HUES48 (cell line): Measurements from ENCODE around the gene TMCO6.

ENCODE experiments used
- H3K27ac ChIP-seq: one replicate; pipeline ENCODE4 v1.7.0; 2013; ENCODE audit warnings: low read depth, low read length, inconsistent platforms
- H3K27me3 ChIP-seq: 2 replicates; pipeline ENCODE4 v1.6.1; 2013; ENCODE audit warnings: mild to moderate bottlenecking, low read length; ENCODE audit not compliant: control insufficient read depth, insufficient read depth
- H3K36me3 ChIP-seq: 2 replicates; pipeline ENCODE4 v1.6.1; 2013; ENCODE audit warnings: low read length; ENCODE audit not compliant: control insufficient read depth, insufficient read depth
- H3K4me1 ChIP-seq: 2 replicates; pipeline ENCODE4 v1.6.1; 2013; ENCODE audit warnings: mild to moderate bottlenecking, low read length; ENCODE audit not compliant: control insufficient read depth, insufficient read depth
- H3K4me3 ChIP-seq: 2 replicates; pipeline ENCODE4 v1.5.1; 2013; ENCODE audit warnings: mild to moderate bottlenecking, low read depth, low read length
- H3K9ac ChIP-seq: 2 replicates; pipeline ENCODE4 v1.6.1; 2013; ENCODE audit warnings: mild to moderate bottlenecking, low read depth, low read length, moderate library complexity
- H3K9me3 ChIP-seq: 2 replicates; pipeline ENCODE4 v1.6.1; 2013; ENCODE audit warnings: low read length; ENCODE audit not compliant: control insufficient read depth, insufficient read depth

TMCO6 gene

DNA sequence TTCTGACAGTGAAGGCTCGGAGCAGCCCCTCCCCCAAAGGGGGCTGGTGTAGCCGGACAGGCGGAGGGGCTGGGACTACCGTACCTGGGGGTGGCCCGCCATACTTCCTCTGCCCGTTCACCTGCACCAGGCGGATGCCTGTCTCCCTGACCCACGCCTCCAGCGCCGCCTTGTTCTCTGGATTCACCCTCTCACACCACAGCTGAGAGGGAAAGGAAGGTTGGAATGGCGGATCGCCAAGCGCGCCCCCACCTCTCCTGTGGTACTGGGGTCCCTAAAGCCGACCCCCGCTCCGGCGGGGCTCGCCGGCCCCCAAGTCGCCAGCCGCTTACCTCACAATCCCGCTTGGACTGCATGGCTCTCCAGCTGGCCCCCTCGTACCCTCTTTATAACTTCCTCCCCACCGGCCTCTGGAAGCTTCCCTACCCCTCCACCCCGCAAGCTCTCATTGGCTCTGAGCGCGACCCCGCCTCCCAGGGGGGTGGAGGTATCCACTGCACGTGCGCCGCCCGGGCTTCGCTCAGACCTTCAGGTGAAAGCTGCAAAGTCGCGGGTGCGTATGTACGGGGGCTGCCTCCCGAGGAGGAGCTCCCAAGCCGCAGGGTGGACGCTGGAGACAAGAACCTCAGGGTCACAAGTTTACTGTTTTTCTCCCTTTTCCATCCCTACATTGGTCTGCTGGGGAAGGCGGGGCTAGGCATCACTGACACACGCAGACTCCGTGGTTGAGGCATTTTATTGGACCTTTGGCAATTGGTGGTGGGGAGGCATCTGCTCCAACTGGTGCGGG lies 34.1 kb downstream of the TMCO6 start, which contains the start of gene DND1:
TSS of gene DND1 (minus strand) at position 390 of the 790 bp plus-strand sequence. CDS start at position 356, 34 bp downstream.
- Histone ChIP-seq H3K9ac (no peak within 1 kb of the TSS), H3K27me3 (no peaks in the 10 kb centered on the region), H3K9me3 (no peaks in the 10 kb centered on the region), H3K36me3 (peaks cover 75% of the 10 kb centered on the region), H3K4me1 (peaks cover 9% of the 10 kb centered on the region; the same call in 1 of the 2 replicates), H3K27ac (no peak within 1 kb of the TSS), H3K4me3 (no peak within 1 kb of the TSS; the same call in 1 of the 2 replicates)

- no peak overlapping the region for H3K27ac ChIP-seq
- no peaks in the 10 kb centered on the region for H3K9me3 ChIP-seq
- H3K27me3 ChIP-seq: no peaks in the 10 kb centered on the region
- H3K4me3 ChIP-seq: no peak overlapping the region
- peaks cover 72% of the 10 kb centered on the region for H3K36me3 ChIP-seq
- H3K4me1 ChIP-seq: peaks cover 9% of the 10 kb centered on the region; the same call in 1 of the 2 replicates
- no peak overlapping the region for H3K9ac ChIP-seq
These were observed 35.0 kb downstream of the TMCO6 start for GRCh38 chr5:140674211-140674610.

GRCh38 chr5:140674629-140675028 lies 35.4 kb downstream of the TMCO6 start:
- Histone ChIP-seq H3K36me3 (peaks cover 72% of the 10 kb centered on the region), H3K4me3 (no peak overlapping the region), H3K4me1 (peaks cover 9% of the 10 kb centered on the region; the same call in 1 of the 2 replicates), H3K9ac (no peak overlapping the region), H3K9me3 (no peaks in the 10 kb centered on the region), H3K27me3 (no peaks in the 10 kb centered on the region), H3K27ac (no peak overlapping the region)

DNA sequence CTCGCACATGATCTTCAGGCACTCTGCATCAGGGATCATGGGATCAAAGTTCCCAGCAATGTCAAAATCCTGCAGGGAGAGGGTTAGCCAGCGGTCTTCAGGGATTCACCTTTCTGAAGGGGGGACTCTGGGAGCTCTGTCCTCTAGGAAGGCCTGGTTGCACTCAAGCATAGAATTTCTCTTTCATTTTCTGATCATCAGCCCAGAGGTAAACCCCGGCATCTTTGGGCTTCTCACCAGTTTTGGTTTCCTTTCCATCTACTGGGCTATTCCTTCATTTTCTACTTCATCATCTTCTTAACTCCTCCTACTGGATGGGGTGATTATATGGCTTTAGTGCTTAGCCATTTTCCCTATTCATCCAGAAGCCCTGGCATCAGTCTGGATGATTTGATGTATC lies 38.7 kb downstream of the TMCO6 start:
- Histone ChIP-seq H3K36me3 (peaks cover 73% of the 10 kb centered on the region), H3K27me3 (no peaks in the 10 kb centered on the region), H3K9ac (no peak overlapping the region), H3K4me1 (no peaks in the 10 kb centered on the region), H3K4me3 (no peak overlapping the region), H3K27ac (no peak overlapping the region), H3K9me3 (no peaks in the 10 kb centered on the region)

DNA sequence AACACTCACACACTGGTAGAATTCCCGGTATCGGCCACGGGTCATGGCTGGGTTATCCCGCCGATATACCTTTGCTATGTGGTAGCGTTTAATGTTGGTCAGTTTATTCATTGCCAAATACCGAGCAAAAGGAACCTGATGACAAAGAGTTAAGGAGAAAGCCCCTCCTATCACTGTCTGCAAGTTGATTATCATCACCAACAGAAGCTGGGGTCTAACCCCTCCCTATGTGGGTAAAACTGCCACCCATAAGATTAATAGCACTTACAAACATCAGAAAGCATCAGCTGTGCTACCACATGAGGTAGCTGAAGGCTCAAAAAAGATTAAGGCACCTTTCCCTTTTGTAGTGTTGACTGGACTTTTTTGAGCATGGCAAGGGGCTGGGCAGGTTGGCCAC lies 39.7 kb downstream of the TMCO6 start:
- H3K9me3 ChIP-seq: no peaks in the 10 kb centered on the region
- H3K4me1 ChIP-seq: no peaks in the 10 kb centered on the region
- H3K9ac ChIP-seq: no peak overlapping the region
- no peak overlapping the region for H3K4me3 ChIP-seq
- H3K36me3 ChIP-seq: peaks cover 73% of the 10 kb centered on the region
- H3K27me3 ChIP-seq: no peaks in the 10 kb centered on the region
- H3K27ac ChIP-seq: no peak overlapping the region

DNA sequence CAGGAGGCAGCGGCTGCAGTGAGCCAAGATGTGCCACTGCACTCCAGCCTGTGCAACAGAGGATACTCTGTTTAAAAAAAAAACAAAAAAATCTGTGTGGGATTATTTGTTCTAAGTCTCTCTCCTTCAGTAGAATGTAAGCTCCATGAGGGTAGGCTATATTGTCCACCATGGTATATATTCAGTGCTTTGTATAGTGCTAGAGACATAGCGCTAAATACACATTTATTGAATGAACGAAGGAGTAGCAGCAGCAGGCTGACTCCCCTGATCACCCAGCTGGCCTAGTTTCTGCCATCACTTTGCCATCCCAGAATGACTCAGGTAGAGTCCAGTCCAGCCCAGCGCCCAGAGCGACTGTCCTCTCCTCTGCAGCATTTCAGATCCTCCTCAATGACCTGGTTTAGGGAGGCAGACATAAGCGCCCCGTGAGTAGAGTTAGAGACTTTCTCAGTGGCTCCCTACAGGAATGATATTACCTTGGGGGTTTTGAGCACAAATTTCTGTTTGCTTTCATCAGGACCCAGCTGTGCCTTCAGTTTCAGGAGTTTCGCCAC lies 51.2 kb downstream of the TMCO6 start:
- Histone ChIP-seq H3K9ac (peak overlapping the region; percentile 73), H3K27me3 (no peaks in the 10 kb centered on the region), H3K9me3 (no peaks in the 10 kb centered on the region), H3K36me3 (peaks cover 44% of the 10 kb centered on the region), H3K4me1 (no peaks in the 10 kb centered on the region), H3K27ac (no peak overlapping the region), H3K4me3 (peak overlapping the region; percentile 94)

DNA sequence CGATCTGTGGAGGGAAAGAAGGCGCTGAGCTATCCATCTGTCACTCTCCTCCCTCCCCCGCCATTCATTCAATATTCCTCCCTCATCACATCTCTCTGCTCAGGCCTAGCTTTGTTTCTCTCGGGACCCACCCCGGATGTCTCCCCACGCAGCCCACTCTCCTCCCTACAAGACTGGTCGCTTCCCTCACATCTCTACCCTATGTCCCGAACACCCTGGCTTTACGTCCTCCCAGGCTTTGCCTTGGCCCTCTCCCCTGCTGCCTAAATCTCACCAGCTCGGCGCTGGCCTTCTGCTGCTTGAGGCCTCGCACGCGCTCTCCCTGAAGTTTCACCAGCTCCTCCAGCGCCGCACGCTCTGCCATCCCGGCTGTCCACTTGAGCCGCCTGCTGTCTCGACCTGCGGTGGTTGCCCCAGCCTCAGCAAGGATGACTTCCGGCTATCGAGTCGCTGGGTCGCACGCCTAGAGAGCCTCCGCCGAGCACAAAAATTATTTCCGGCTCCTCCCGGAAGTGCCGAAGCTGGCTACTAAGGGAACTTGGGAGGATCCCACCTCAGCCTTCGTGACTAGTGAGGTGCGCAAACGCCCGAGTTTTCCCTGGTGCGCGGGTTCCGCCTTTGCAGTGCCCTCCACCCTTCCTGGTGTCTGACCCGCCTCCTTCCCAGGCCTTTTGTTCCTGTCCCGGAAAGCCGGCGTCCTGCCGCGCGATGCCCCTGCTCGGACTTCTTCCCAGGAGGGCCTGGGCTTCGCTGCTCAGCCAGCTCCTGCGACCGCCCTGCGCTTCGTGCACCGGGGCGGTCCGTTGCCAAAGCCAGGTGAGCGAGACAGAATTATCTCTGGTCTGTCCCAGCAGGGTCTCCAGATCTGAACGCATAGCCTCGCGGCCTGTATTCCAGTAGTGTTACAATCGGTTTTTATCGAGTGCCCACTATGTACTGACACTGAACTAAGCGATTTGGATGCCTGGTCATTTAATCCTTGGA lies 52.0 kb downstream of the TMCO6 start, which contains the start of the genes HARS1 and HARS2:
TSS of gene HARS1 (minus strand) at position 430 of the 984 bp plus-strand sequence. CDS start at position 364, 66 bp downstream.
TSS of gene HARS2 (plus strand) at position 515 of the 984 bp plus-strand sequence. CDS start at position 709, 194 bp downstream.
- Histone ChIP-seq H3K9me3 (no peaks in the 10 kb centered on the region), H3K4me3 (peak within 1 kb of the TSS; percentile 94), H3K9ac (peak within 1 kb of the TSS; percentile 73), H3K27me3 (no peaks in the 10 kb centered on the region), H3K36me3 (peaks cover 51% of the 10 kb centered on the region), H3K4me1 (no peaks in the 10 kb centered on the region), H3K27ac (peak within 1 kb of the TSS; percentile 96)

DNA sequence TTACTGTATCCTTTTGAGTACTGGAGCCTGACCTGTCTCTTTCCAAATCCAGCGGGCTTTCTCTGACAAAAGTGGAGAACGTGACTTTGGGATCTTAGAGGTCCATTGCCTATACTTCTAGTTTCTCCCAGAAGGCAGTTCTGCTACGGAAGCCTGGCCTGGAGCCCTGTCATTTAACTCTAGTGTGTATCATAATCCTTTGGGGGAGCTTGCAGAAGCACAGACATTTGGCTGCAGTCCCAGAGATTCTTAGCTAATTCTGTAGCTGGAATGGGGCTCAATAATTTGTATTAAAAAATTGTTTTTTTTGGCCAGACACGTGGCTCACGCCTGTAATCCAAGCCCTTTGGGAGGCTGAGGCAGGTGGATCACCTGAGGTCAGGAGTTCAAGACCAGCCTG lies 55.0 kb downstream of the TMCO6 start:
- H3K9me3 ChIP-seq: no peaks in the 10 kb centered on the region
- H3K27ac ChIP-seq: no peak overlapping the region
- no peak overlapping the region for H3K9ac ChIP-seq
- no peaks in the 10 kb centered on the region for H3K4me1 ChIP-seq
- peaks cover 62% of the 10 kb centered on the region for H3K36me3 ChIP-seq
- no peaks in the 10 kb centered on the region for H3K27me3 ChIP-seq
- no peak overlapping the region for H3K4me3 ChIP-seq
